Measurements from ENCODE around the gene SLC6A9.

SLC6A9 gene

GRCh38 chr1:43983253-43983899 is 47.9 kb downstream of the SLC6A9 start:
- no peak for DNase-seq (ENCODE audit: low read depth)

GRCh38 chr1:43982808-43983207 is 48.5 kb downstream of the SLC6A9 start:
- no peak for DNase-seq (ENCODE audit: low read depth)

- DNase-seq (ENCODE audit: low read depth), result no peak
Measured at GRCh38 chr1:43982241-43982640, 49.0 kb downstream of the SLC6A9 start.

GRCh38 chr1:43981636-43982035 is 49.6 kb downstream of the SLC6A9 start:
- no peak for DNase-seq (ENCODE audit: low read depth)

GRCh38 chr1:43981135-43981491 is 50.1 kb downstream of the SLC6A9 start:
- no peak for DNase-seq (ENCODE audit: low read depth)

- DNase-seq (ENCODE audit: low read depth), result no peak
Measured at GRCh38 chr1:43980255-43981134, 50.8 kb downstream of the SLC6A9 start.

GRCh38 chr1:43979528-43980254 is 51.6 kb downstream of the SLC6A9 start:
- DNase-seq (ENCODE audit: low read depth), result peak; percentile 45

- no peak for DNase-seq (ENCODE audit: low read depth)
Measured at GRCh38 chr1:43979261-43979527, 52.1 kb downstream of the SLC6A9 start.

GRCh38 chr1:43978551-43979260 is 52.6 kb downstream of the SLC6A9 start, which contains the start of gene B4GALT2:
Gene B4GALT2, plus strand, starts transcription at chr1:43979210. Its CDS starts 1,951 bp downstream, at chr1:43981161.
- peak; percentile 26 for DNase-seq (ENCODE audit: low read depth)

GRCh38 chr1:43978264-43978550 is 53.1 kb downstream of the SLC6A9 start:
- no peak for DNase-seq (ENCODE audit: low read depth)

- no peak for DNase-seq (ENCODE audit: low read depth)
Measured at GRCh38 chr1:43977376-43978263, 53.6 kb downstream of the SLC6A9 start.

GRCh38 chr1:43976890-43977289 is 54.4 kb downstream of the SLC6A9 start:
- no peak for DNase-seq (ENCODE audit: low read depth)

GRCh38 chr1:43976045-43976444 is 55.2 kb downstream of the SLC6A9 start:
- DNase-seq (ENCODE audit: low read depth), result no peak

- DNase-seq (ENCODE audit: low read depth), result no peak
Measured at GRCh38 chr1:43975249-43975961, 55.9 kb downstream of the SLC6A9 start.

- DNase-seq (ENCODE audit: low read depth), result peak; percentile 91
Measured at GRCh38 chr1:43974443-43975248, 56.6 kb downstream of the SLC6A9 start, which contains the start of gene ATP6V0B. Gene ATP6V0B, plus strand, starts transcription at chr1:43974960. Its CDS starts 81 bp downstream, at chr1:43975041.

GRCh38 chr1:43973981-43974442 is 57.2 kb downstream of the SLC6A9 start:
- DNase-seq (ENCODE audit: low read depth), result peak; percentile 46

GRCh38 chr1:43971336-43971980 is 59.8 kb downstream of the SLC6A9 start:
- DNase-seq (ENCODE audit: low read depth), result no peak

GRCh38 chr1:43970911-43971310 is 60.4 kb downstream of the SLC6A9 start:
- no peak for DNase-seq (ENCODE audit: low read depth)

- DNase-seq (ENCODE audit: low read depth), result no peak
Measured at GRCh38 chr1:43970502-43970901, 60.8 kb downstream of the SLC6A9 start.
